GM12878 (cell line): ENCODE measurements around the gene RNASEH2A. TPM values are rescaled to one million over a fixed set of nuclear protein-coding genes. Genes with fewer than 3 reads are reported as not detected.

Source experiments
- ATAC-seq: fragments of 200-7000 bp; cut with Tn5 transposase; 3 replicates; pipeline ENCODE4 v1.9.1; 2020; ENCODE audit warnings: mild to moderate bottlenecking, moderate library complexity
- BruUV-seq: library from RNA; stranded (reverse); fragments of 400-500 nt; replicated peaks from 2 replicates; lab custom pipeline; 2021; lab: Mats Ljungman, UMichigan
- CTCF ChIA-PET: fragments of 300-600 bp; sonication (Branson Sonifier 250); formaldehyde crosslinking; extraction: SDS; loops from one replicate; lab custom pipeline; 2021; ENCODE audit warnings: inconsistent platforms; lab: Yijun Ruan, JAX
- POLR2A ChIA-PET: fragments of 350-600 bp; formaldehyde crosslinking; extraction: SDS; loops from one replicate; lab custom pipeline; 2021; ENCODE audit warnings: inconsistent platforms; lab: Charles Lee
- RAD21 ChIA-PET: fragments of 300-600 bp; sonication (Branson Sonifier 250); formaldehyde crosslinking; loops from one replicate; lab custom pipeline; 2023; ENCODE audit warnings: antibody characterized with exemption; ENCODE audit not compliant: unreplicated experiment; lab: Charles Lee
- SMC1A ChIA-PET: fragments of 300-600 bp; sonication (Branson Sonifier 250); formaldehyde crosslinking; loops from one replicate; lab custom pipeline; 2023; ENCODE audit not compliant: unreplicated experiment, uncharacterized antibody; lab: Charles Lee
- DNase-seq: peaks from one replicate; pipeline ENCODE4 v3.0.0-alpha.2; 2011; ENCODE audit warnings: low read depth, low spot score
- FAIRE-seq: peaks from 3 replicates; lab custom pipeline; 2011; peaks lifted over from hg19 to GRCh38; lab: Jason Lieb, UNC
- H2AFZ ChIP-seq: 2 replicates; pipeline ENCODE4 v1.6.0; 2011; ENCODE audit warnings: low read depth, low read length, control low read depth; ENCODE audit not compliant: control insufficient read depth
- H3K27ac ChIP-seq: 2 replicates; pipeline ENCODE4 v1.5.1; 2011; ENCODE audit warnings: control low read depth; ENCODE audit not compliant: control insufficient read depth, insufficient read depth
- H3K27me3 ChIP-seq, 2 experiments: replicated peaks in 1 of 2; 2 replicates each; pipeline versions ENCODE4 v1.6.0 to v1.6.1; 2011; ENCODE audit warnings: low read length in 1 of 2; ENCODE audit not compliant: control insufficient read depth in 2 of 2, insufficient read depth in 2 of 2
- H3K36me3 ChIP-seq, 2 experiments: 2 replicates each; pipeline ENCODE4 v1.5.1; 2011; ENCODE audit warnings: low read length in 1 of 2; ENCODE audit not compliant: control insufficient read depth in 2 of 2, insufficient read depth in 2 of 2
- H3K4me1 ChIP-seq: 2 replicates; pipeline ENCODE4 v1.6.1; 2011; ENCODE audit warnings: mild to moderate bottlenecking, low read length, moderate library complexity, mixed read lengths; ENCODE audit not compliant: control insufficient read depth, insufficient read depth
- H3K4me2 ChIP-seq: 2 replicates; pipeline ENCODE4 v1.6.0; 2011; ENCODE audit warnings: control low read depth; ENCODE audit not compliant: control insufficient read depth, insufficient read depth
- H3K4me3 ChIP-seq: fragments of 200-600 bp; sonication (generic); 2 replicates; pipeline ENCODE4 v1.5.1; 2016
- H3K79me2 ChIP-seq: 2 replicates; pipeline ENCODE4 v1.6.0; 2011; ENCODE audit warnings: low read length; ENCODE audit not compliant: control insufficient read depth, insufficient read depth
- H3K9ac ChIP-seq: 2 replicates; pipeline ENCODE4 v1.8.0; 2011; ENCODE audit warnings: low read length, control low read depth, mixed read lengths; ENCODE audit not compliant: control insufficient read depth, insufficient read depth
- H3K9me3 ChIP-seq: replicated peaks from 3 replicates; pipeline ENCODE4 v1.5.1; 2011; ENCODE audit warnings: mild to moderate bottlenecking, low read length; ENCODE audit not compliant: control insufficient read depth, insufficient read depth
- H4K20me1 ChIP-seq: 2 replicates; pipeline ENCODE4 v1.6.0; 2011; ENCODE audit not compliant: control insufficient read depth, insufficient read depth
- CBX5 ChIP-seq: sonication (generic); IDR thresholded peaks from 2 replicates; pipeline ENCODE4 v1.6.1; 2016; ENCODE audit warnings: low read depth, moderate library complexity, mild to moderate bottlenecking, inconsistent platforms
- HDAC6 ChIP-seq: fragments of 200-600 bp; sonication (generic); IDR thresholded peaks from one replicate; pipeline ENCODE4 v1.8.0; 2017; ENCODE audit warnings: antibody characterized with exemption; ENCODE audit not compliant: unreplicated experiment
- NFYA ChIP-seq: IDR thresholded peaks from 2 replicates; pipeline ENCODE4 v1.6.1; 2011; ENCODE audit warnings: low read depth, mild to moderate bottlenecking, low read length, improper control_type of control experiment, borderline replicate concordance
- YY1 ChIP-seq: IDR thresholded peaks from 2 replicates; pipeline ENCODE4 v1.6.1; 2011; ENCODE audit warnings: low read depth, mild to moderate bottlenecking, low read length
- ZBTB4 ChIP-seq: fragments of 450-650 bp; formaldehyde crosslinking; IDR thresholded peaks from 2 replicates; pipeline ENCODE4 v1.4.0; 2022; ENCODE audit warnings: mild to moderate bottlenecking, moderate library complexity
- ZNF384 ChIP-seq: IDR thresholded peaks from 2 replicates; pipeline ENCODE4 v1.6.1; 2012; ENCODE audit warnings: low read depth, mild to moderate bottlenecking, low read length, improper control_type of control experiment, borderline replicate concordance
- WGBS: methylation state at CpG from one replicate; pipeline ENCODE4 v1.1.6; 2016; ENCODE audit warnings: low lambda C conversion rate; ENCODE audit not compliant: insufficient replicate concordance, insufficient coverage; ENCODE audit errors: missing lambda C conversion rate; 5-methylcytosine and 5-hydroxymethylcytosine counted together
- in situ Hi-C: fragments of 300-500 bp; cut with MboI; formaldehyde crosslinking; loops from 9 replicates; pipeline ENCODE4 v1.14.3; 2018; ENCODE audit warnings: mixed read lengths
- intact Hi-C: fragments of 100-400 bp; cut with micrococcal nuclease; formaldehyde crosslinking; loops from one replicate; pipeline ENCODE4 v1.14.2; 2022; ENCODE audit not compliant: unreplicated experiment
- polyA plus RNA-seq, 11 experiments: library from polyadenylated mRNA; depleted of rRNA in 4 of 11; unstranded in 6 of 11; stranded (reverse) in 5 of 11; fragments of >200 nt; fragmentation: Nextera tagmentation in 4 of 11; fragmentation: Illumina TruSeq in 1 of 11; extraction: Ambion mirVana in 4 of 11; extraction: Trizol in 1 of 11; gene quantifications; 1 replicate in 1 of 11; 2 replicates in 10 of 11; pipeline versions ENCODE4 v1.2.1 to v1.2.3, GENCODE V29; 2011 to 2016; ENCODE audit warnings: inconsistent platforms in 2 of 11, missing spikeins in 2 of 11, low read depth in 1 of 11
- total RNA-seq, 4 experiments: library from RNA; depleted of rRNA in 3 of 4; stranded (reverse); fragments of >200 nt in 3 of 4; fragmentation: Illumina TruSeq in 1 of 4; extraction: Trizol in 1 of 4; gene quantifications; 2 replicates each; pipeline versions ENCODE4 v1.2.1 to v1.2.3, GENCODE V29; 2013 to 2021

Gene RNASEH2A
- total and polyA plus RNA-seq, 10 of the 15 experiments (the other 5 are each of a cell fraction or from before 2014, with no cell fraction given): 17.4 to 103 (median 40.4) TPM

- H2AFZ ChIP-seq: no peak overlapping the region
- ChIA-PET RAD21 (no interaction called here), POLR2A (interaction anchor here (1.2 kb wide), 1 partner anchor 44 kb away, joined by 3 read pairs; no protein-coding TSS in a partner anchor), CTCF (interaction anchor here (0.8 to 1.6 kb wide), 7 partner anchors 9 to 79 kb away, joined by 4 to 12 read pairs (median 5); partner anchors contain the start of genes PRDX2 and THSD8), SMC1A (no interaction called here)
- no peak overlapping the region for H3K9ac ChIP-seq
- H3K4me2 ChIP-seq: no peak overlapping the region
- H3K27ac ChIP-seq: no peak overlapping the region
- ATAC-seq: no peak
- no peak for TF ChIP-seq CBX5
- no peak for TF ChIP-seq HDAC6
- TF ChIP-seq ZNF384: no peak
- no peak for TF ChIP-seq NFYA
- no peak for TF ChIP-seq ZBTB4 (CRISPR knock-in tag)
- no peak for TF ChIP-seq YY1
- no peaks in the 10 kb centered on the region for H3K79me2 ChIP-seq
- WGBS: 1% methylated on average over 6 of the region's 6 CpGs
- no peaks in the 10 kb centered on the region for H3K36me3 ChIP-seq
- in situ Hi-C loops (no loop called here), intact Hi-C loops (no loop called here)
- H3K27me3 ChIP-seq: peaks cover 10 to 46% of the 10 kb centered on the region in 2 experiments
- no peaks in the 10 kb centered on the region; the same call in none of the 3 replicates for H3K9me3 ChIP-seq
- no peak overlapping the region for H3K4me3 ChIP-seq
- no peaks in the 10 kb centered on the region; the same call in 1 of the 2 replicates for H4K20me1 ChIP-seq
- H3K4me1 ChIP-seq: peaks cover 7% of the 10 kb centered on the region; the same call in 1 of the 2 replicates
- BruUV-seq: no TSS peak
- no peak for FAIRE-seq
- DNase-seq: no peak
These were observed 30.1 kb downstream of the RNASEH2A start for GRCh38 chr19:12836529-12836863.
